Measurements from ENCODE around the gene GABRE. TPM values are rescaled to one million over a fixed set of nuclear protein-coding genes. Genes with fewer than 3 reads are reported as not detected.

The GABRE gene
- total RNA-seq, 2 donors from 2014 or later, result 46.2 to 64.9 TPM

DNA sequence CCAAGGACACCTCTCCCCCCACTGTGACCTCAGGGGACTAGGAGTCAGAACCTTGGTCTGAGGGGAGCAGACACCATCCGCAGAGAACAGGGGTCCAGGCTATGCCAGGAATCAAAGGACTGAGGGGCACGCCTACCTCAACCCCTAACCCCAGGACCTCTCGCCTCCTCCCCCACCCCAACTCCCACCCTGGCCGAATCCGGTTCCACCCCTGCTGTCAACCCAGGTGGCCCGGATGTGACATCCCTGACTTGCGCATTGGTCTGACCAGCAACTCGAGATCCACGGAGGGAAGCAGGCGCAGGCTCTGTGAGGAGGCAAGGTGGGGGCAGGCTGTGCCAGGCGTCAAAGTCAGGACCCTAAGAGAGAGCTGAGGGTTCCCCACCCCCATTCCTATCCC, 62.3 kb downstream of the GABRE start:
- intact Hi-C loops (cut with DNase I), result no loop called here
- Histone ChIP-seq H3K36me3 (replicated peaks in 1 of 2; ENCODE audit: insufficient read depth in 1 of 2, low read depth in 2 of 2) (no peaks in the 10 kb centered on the region), H3K4me3 (no peak overlapping the region), H3K4me1 (no peaks in the 10 kb centered on the region), H3K27ac (no peak overlapping the region), H3K27me3 (no peaks in the 10 kb centered on the region), H3K9me3 (no peaks in the 10 kb centered on the region)
- WGBS, 2 donors, result 80 to 87% methylated on average over 1 to 4 of the region's 11 CpGs
- DNase-seq (no peak), ATAC-seq (no peak)
- TF ChIP-seq POLR2A (IDR thresholded peaks at IDR 0.05), result no peak
- TF ChIP-seq, protein P1, sequence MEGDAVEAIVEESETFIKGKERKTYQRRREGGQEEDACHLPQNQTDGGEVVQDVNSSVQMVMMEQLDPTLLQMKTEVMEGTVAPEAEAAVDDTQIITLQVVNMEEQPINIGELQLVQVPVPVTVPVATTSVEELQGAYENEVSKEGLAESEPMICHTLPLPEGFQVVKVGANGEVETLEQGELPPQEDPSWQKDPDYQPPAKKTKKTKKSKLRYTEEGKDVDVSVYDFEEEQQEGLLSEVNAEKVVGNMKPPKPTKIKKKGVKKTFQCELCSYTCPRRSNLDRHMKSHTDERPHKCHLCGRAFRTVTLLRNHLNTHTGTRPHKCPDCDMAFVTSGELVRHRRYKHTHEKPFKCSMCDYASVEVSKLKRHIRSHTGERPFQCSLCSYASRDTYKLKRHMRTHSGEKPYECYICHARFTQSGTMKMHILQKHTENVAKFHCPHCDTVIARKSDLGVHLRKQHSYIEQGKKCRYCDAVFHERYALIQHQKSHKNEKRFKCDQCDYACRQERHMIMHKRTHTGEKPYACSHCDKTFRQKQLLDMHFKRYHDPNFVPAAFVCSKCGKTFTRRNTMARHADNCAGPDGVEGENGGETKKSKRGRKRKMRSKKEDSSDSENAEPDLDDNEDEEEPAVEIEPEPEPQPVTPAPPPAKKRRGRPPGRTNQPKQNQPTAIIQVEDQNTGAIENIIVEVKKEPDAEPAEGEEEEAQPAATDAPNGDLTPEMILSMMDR (IDR thresholded peaks at IDR 0.05), result no peak

DNA sequence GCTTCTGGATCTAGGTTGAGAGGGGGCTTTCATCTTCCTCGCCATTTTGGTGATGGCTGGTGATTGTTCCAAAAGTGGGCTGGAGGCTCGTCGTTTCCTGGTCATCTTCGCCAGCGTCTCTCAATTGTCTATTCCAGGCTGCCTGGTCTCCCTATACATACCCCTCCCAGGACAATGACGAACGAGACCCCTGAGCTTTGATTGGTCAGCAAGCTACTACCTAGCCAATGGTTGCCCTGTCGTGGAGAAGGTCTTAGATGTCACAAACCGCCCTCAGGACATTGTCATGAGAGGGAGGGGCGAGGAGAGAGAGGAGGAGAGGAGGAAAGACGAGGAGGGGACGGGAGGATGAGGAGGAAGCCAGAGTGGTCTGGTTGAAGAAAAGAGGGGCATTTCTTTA, 69.5 kb downstream of the GABRE start:
- Histone ChIP-seq H3K27ac (no peak overlapping the region), H3K4me3 (no peak overlapping the region), H3K9me3 (no peaks in the 10 kb centered on the region), H3K4me1 (no peaks in the 10 kb centered on the region), H3K36me3 (replicated peaks in 1 of 2; ENCODE audit: insufficient read depth in 1 of 2, low read depth in 2 of 2) (no peaks in the 10 kb centered on the region), H3K27me3 (no peaks in the 10 kb centered on the region)
- intact Hi-C loops (cut with DNase I), result no loop called here
- no peak for ATAC-seq
- no peak for TF ChIP-seq POLR2A (IDR thresholded peaks at IDR 0.05)
- TF ChIP-seq, protein P1 (IDR thresholded peaks at IDR 0.05), result no peak
- no peak for DNase-seq
- WGBS, 2 donors, result 70 to 74% methylated on average over 10 to 12 of the region's 12 CpGs

MicroRNAs encoded within 50 kb of the gene (microRNA counts, 767-probe panel; counts per million panel counts)
- microRNA hsa-miR-224-5p (0 to 736 counts per million in 2 donors), microRNA hsa-miR-452-5p (0 to 736 counts per million in 2 donors)

Small RNAs within 50 kb of the gene (microRNA-seq; reads per million reads assigned to microRNA genes)
- gene MIR224 (ENCODE audit: borderline number of aligned reads in 2 of 2, borderline replicate concordance in 2 of 2) (318 to 328 reads per million in 2 donors), gene MIR452 (ENCODE audit: borderline number of aligned reads in 2 of 2, borderline replicate concordance in 2 of 2) (112 to 138 reads per million in 2 donors)

Other genes starting within 250 kb of the GABRE start
- gene CNGA2, start 239.9 kb downstream of the GABRE start, total RNA-seq, result not detected
- gene MAGEA4, start 61.8 kb downstream of the GABRE start, total RNA-seq, result not detected
- gene MAGEA10, start 163.9 kb upstream of the GABRE start, total RNA-seq, result not detected

All from body of pancreas (tissue), 4 donors.